Urinary bladder (tissue), 4 donors: ENCODE results near the gene FAM120A. TPM values are rescaled to one million over a fixed set of nuclear protein-coding genes. Genes with fewer than 3 reads are reported as not detected.
A peak's percentile ranks its signal among the peaks of the same experiment; 100 is the strongest.

ENCODE experiments used
- DNase-seq: peaks from one replicate; pipeline ENCODE4 v3.0.0-alpha.2; 2015; ENCODE audit errors: extremely low spot score
- H3K27ac ChIP-seq: one replicate; pipeline ENCODE4 v1.5.1; 2013; ENCODE audit warnings: low read depth, mild to moderate bottlenecking, moderate library complexity
- H3K36me3 ChIP-seq: one replicate; pipeline ENCODE4 v1.6.1; 2013; ENCODE audit warnings: mild to moderate bottlenecking, moderate library complexity; ENCODE audit not compliant: insufficient read depth
- H3K4me1 ChIP-seq: one replicate; pipeline ENCODE4 v1.6.1; 2013; ENCODE audit warnings: mild to moderate bottlenecking, moderate library complexity; ENCODE audit not compliant: insufficient read depth
- H3K4me3 ChIP-seq: one replicate; pipeline ENCODE4 v1.5.1; 2013; ENCODE audit warnings: low read depth, low read length
- WGBS: extraction: QIAGEN DNeasy Blood & Tissue Kit; methylation state at CpG from one replicate; pipeline ENCODE4 v1.1.7; 2013; 5-methylcytosine and 5-hydroxymethylcytosine counted together
- polyA plus RNA-seq: library from polyadenylated mRNA; stranded (reverse); fragments of 200-250 nt; gene quantifications from one replicate; pipeline ENCODE4 v1.2.3, GENCODE V29; 2013
- total RNA-seq: library from RNA; depleted of rRNA; stranded (reverse); fragments of >200 nt; gene quantifications from one replicate; pipeline ENCODE4 v1.2.3, GENCODE V29; 2014
- donor health status: healthy with polysubstance abuse.
- donor health status: healthy.

Gene FAM120A
- total and polyA plus RNA-seq, 2 donors, result 67.9 to 101 TPM

- Histone ChIP-seq H3K27ac (no peak overlapping the region), H3K4me3 (no peak overlapping the region), H3K36me3 (peaks cover 2% of the 10 kb centered on the region), H3K4me1 (no peaks in the 10 kb centered on the region)
- WGBS, result 98% methylated on average over 9 of the region's 9 CpGs
- DNase-seq, result no peak
Measured at GRCh38 chr9:93543117-93543516, 91.6 kb downstream of the FAM120A start.

DNA sequence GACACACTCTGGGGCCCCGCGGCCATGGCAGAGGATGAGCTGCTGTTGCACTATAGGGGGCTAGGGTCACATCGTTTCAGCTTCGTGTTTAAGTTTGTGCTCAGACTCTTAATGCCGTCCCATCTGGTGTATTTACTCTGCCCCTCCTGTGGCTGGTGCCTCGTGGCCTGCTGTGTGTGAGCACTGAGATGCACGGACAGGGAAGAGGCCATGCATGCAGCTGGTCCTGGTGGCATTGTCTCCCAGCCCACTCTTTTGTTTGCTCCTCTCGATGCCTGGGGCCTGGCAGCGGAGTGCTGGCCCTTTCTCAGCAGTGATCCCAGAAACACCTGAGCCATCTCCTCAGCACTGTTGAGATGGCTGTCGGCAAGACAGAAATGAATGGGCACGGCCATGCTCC is 94.9 kb downstream of the FAM120A start:
- Histone ChIP-seq H3K36me3 (peaks cover 2% of the 10 kb centered on the region), H3K4me3 (no peak overlapping the region), H3K27ac (no peak overlapping the region), H3K4me1 (no peaks in the 10 kb centered on the region)
- no peak for DNase-seq
- WGBS, result 96% methylated on average over 11 of the region's 11 CpGs

GRCh38 chr9:93549611-93550010 is 98.1 kb downstream of the FAM120A start:
- Histone ChIP-seq H3K4me1 (no peaks in the 10 kb centered on the region), H3K27ac (no peak overlapping the region), H3K4me3 (no peak overlapping the region), H3K36me3 (peaks cover 6% of the 10 kb centered on the region)
- DNase-seq, result no peak
- 66% methylated on average over 5 of the region's 5 CpGs for WGBS

DNA sequence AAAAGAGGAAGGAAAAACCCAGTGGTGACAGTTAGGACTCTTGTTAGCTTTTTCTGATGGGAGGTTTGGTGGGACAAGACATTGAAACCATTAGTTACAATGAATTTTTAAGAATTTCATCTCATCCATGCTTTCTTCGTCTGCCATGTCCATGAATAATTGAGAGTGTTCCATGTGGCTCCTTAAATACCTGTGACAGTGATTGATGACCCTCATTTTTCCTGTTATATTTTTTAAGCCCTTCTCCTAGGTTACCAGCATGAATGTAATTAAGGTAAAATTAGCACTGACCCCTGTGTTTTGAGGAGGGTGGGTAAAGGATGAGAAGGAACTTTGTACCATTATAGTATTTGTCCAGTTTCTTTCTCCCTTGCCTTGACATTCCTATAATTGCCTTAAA is 101.4 kb downstream of the FAM120A start:
- Histone ChIP-seq H3K36me3 (peaks cover 4% of the 10 kb centered on the region), H3K4me3 (no peak overlapping the region), H3K27ac (no peak overlapping the region), H3K4me1 (no peaks in the 10 kb centered on the region)
- WGBS, result 100% methylated on average over 1 of the region's 1 CpG
- no peak for DNase-seq

GRCh38 chr9:93555370-93555769 is 103.9 kb downstream of the FAM120A start:
- 59% methylated on average over 4 of the region's 4 CpGs for WGBS
- Histone ChIP-seq H3K4me1 (no peaks in the 10 kb centered on the region), H3K36me3 (peaks cover 6% of the 10 kb centered on the region), H3K4me3 (no peak overlapping the region), H3K27ac (no peak overlapping the region)
- DNase-seq, result no peak

DNA sequence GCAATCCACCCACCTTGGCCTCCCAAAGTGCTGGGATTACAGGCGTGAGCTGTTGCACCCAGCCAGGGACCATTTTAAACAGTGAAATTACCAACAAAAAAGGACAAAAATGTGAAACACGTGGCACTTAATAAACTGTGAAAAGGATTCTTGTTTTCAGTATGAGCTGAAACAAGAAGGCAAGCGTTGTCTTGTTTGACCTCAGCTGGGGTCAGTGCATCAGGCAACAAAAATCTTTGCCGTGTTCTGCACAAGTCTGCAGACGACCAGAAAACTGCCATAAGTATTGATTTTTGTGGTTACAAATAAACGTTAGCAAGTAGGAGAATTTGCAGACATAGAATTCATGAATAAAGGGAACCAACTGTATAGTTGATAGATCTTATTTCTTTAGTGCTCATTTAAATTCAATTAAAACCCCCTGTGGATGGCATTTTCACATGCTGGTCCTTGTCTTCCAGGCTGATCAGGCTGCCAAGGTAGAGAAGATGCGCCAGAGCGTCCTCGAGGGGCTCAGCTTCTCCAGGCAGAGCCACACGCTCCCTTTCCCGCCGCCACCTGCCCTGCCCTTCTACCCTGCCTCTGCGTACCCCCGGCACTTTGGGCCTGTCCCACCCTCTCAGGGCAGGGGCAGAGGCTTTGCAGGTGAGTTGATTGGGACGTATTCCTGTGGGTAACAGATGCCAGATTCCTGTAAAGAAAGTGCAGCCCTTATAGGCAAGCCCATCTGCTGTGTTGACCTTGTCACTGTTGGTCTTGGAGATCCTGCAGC is 106.1 kb downstream of the FAM120A start:
- Histone ChIP-seq H3K27ac (no peak overlapping the region), H3K36me3 (peaks cover 4% of the 10 kb centered on the region), H3K4me3 (no peak overlapping the region), H3K4me1 (no peaks in the 10 kb centered on the region)
- no peak for DNase-seq
- WGBS, result 91% methylated on average over 15 of the region's 15 CpGs

DNA sequence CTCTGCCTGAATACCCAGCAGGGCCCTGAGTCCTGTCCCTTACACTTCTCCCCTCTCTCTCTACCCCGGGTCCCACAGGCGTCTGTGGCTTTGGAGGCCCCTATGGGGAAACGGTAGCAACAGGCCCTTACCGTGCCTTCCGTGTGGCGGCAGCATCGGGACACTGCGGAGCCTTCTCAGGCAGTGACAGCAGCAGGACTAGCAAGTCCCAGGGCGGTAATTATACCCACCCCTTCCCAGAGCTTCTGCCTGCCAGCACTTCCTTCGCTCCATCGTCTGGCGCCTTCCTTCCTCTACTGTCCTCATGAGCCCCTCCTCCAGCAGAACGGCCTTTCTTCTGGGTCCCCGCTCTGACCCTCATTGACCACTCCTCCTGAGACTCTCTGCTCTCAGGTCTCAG is 107.0 kb downstream of the FAM120A start:
- DNase-seq, result no peak
- no peaks in the 10 kb centered on the region for H3K4me1 ChIP-seq
- no peak overlapping the region for H3K27ac ChIP-seq
- no peak overlapping the region for H3K4me3 ChIP-seq
- 78% methylated on average over 14 of the region's 14 CpGs for WGBS
- H3K36me3 ChIP-seq, result peaks cover 2% of the 10 kb centered on the region

DNA sequence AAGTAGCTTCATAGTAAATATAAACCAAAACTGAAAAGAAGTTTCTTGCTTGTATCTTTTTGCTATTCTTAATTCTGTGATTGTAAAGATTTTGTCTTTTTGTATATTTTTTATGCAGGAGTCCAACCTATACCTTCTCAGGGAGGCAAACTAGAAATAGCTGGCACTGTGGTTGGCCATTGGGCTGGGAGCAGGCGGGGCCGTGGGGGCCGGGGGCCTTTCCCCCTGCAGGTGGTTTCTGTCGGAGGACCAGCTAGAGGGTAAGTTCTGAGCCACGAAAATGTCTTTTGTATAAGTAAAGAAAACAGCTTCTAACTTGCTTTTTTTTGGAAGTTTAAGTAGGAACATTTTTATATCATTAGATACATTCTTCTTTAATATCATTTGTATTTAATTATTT is 109.5 kb downstream of the FAM120A start:
- peaks cover 2% of the 10 kb centered on the region for H3K36me3 ChIP-seq
- H3K27ac ChIP-seq, result no peak overlapping the region
- no peak for DNase-seq
- no peaks in the 10 kb centered on the region for H3K4me1 ChIP-seq
- WGBS, result 86% methylated on average over 5 of the region's 5 CpGs
- H3K4me3 ChIP-seq, result no peak overlapping the region

DNA sequence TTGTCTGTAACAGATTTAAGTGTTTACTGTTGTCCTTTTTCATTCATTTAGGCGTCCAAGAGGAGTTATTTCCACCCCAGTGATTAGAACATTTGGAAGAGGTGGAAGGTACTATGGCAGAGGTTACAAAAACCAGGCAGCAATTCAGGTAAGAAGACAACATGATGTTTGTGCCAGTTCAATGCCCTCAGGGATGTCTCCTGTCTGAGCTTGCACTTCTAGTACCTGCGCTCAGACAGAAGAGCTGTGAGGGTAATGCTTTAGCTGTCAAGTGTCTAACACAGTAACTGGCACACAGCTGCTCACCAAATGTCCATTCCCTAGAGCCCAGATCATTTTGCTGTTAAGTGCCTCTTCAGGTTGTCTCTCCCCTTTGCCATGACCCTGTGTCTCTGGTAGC is 110.7 kb downstream of the FAM120A start:
- no peak overlapping the region for H3K27ac ChIP-seq
- H3K4me1 ChIP-seq, result no peaks in the 10 kb centered on the region
- H3K36me3 ChIP-seq, result peaks cover 2% of the 10 kb centered on the region
- DNase-seq, result no peak
- H3K4me3 ChIP-seq, result no peak overlapping the region
- WGBS, result 95% methylated on average over 2 of the region's 2 CpGs

DNA sequence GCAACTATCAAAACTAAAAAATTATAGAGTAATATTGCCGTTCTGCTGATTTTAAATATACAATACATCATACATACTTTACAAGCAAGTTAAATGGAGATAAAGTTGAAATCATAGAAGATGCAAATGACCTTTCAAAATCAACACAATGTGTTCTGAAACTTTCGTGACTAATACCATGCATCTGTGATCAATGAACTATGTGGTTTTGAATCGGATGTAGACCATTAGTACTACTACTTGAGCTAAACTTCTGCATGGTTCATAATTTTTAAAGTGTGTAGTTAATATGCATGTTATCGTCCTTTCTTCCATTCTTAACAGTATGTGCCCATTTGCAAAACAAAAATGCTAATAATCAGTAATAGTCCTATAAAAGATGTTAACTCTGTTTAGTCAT is 113.6 kb downstream of the FAM120A start:
- H3K27ac ChIP-seq, result no peak overlapping the region
- no peaks in the 10 kb centered on the region for H3K36me3 ChIP-seq
- H3K4me3 ChIP-seq, result no peak overlapping the region
- DNase-seq, result no peak
- H3K4me1 ChIP-seq, result no peaks in the 10 kb centered on the region
- WGBS, result 90% methylated on average over 4 of the region's 4 CpGs

DNA sequence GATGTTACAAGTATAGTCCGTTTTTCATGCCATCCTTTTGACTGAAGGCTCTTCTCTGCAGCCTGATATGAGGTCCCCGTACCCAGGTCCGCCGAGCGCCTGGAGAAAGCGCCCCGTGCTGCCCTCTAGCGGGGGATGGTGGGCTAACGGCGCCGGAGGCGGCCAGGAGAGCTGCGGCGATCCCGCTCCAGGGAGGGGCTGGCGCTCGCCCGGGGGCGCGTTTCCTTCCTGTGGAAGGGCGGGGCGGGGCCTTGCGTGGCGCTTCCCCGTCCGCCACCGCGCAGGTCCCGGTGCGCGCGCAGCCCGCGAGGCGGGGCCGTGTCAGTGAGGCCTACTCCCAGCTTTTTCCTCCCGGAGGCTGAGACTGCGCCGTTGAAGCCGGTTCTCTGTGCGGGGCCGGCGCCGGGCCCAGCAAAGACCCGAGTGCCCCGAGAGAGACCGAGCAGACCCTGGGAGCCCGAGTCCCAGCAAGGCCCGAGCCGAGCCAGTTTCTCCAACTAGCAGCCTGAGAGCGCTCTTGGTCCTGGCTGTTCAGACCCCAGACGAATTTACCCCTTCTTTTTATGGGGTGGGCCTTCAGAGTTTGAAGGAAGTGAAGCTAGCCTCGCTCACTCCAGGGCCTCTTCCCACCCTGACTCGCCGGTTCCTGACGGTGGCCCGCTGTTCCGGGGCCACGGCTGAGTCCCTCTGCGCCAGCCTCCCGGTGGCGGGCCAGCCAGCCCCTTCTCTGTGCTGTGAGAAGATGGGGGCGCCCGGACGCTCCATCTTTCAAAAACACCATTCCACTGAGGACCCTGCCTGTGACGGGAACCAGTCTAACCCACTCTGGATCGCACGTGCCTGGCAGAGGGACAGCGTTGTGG is 115.2 kb downstream of the FAM120A start:
- Histone ChIP-seq H3K36me3 (no peaks in the 10 kb centered on the region), H3K4me3 (peak overlapping the region; percentile 41), H3K4me1 (no peaks in the 10 kb centered on the region), H3K27ac (peak overlapping the region; percentile 89)
- DNase-seq, result peak; percentile 91
- WGBS, result under 1% methylated on average over 69 of the region's 69 CpGs

- Histone ChIP-seq H3K4me3 (peak overlapping the region; percentile 41), H3K4me1 (no peaks in the 10 kb centered on the region), H3K36me3 (no peaks in the 10 kb centered on the region), H3K27ac (peak overlapping the region; percentile 89)
- DNase-seq, result no peak
- WGBS, result 62% methylated on average over 15 of the region's 15 CpGs
Measured at GRCh38 chr9:93567271-93567959, 115.9 kb downstream of the FAM120A start.

DNA sequence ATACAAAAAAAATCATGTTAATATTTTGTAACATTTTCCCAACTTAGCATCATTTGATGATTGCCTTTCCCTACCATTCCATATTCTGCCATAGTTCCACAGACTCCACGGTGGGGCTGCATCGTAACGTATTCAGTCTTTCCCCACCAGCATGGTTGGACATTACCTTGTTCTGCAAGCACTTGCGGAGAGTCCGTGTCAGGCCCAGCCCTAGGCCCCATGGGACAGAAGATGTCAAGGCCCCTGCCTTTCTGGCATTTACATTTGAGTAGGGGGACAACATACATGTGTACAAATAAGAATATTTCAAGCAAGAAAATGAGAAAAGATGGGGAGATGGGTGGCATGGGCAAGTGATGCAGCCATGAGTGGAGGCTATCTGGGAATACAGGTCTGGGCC is 116.7 kb downstream of the FAM120A start:
- no peak overlapping the region for H3K27ac ChIP-seq
- WGBS, result 96% methylated on average over 5 of the region's 5 CpGs
- H3K4me1 ChIP-seq, result no peaks in the 10 kb centered on the region
- no peak overlapping the region for H3K4me3 ChIP-seq
- no peak for DNase-seq
- no peaks in the 10 kb centered on the region for H3K36me3 ChIP-seq
